Keratinocyte (primary cell): Measurements from ENCODE around the gene FGD4.

ENCODE experiments used
- EZH2 ChIP-seq: IDR thresholded peaks from one replicate; pipeline ENCODE4 v1.6.1; 2012; ENCODE audit warnings: inconsistent platforms, mild to moderate bottlenecking, low read length, moderate library complexity
- TF ChIP-seq, protein P1 (sequence below), 3 experiments: IDR thresholded peaks in 1 of 3; conservative IDR thresholded peaks in 1 of 3; optimal IDR thresholded peaks in 1 of 3; 2 replicates in 2 of 3; 3 replicates in 1 of 3; pipeline versions ENCODE3 to v1.5.1; 2011; ENCODE audit warnings: low read length in 3 of 3, mild to moderate bottlenecking in 3 of 3, moderate library complexity in 2 of 3, control low read depth in 1 of 3, inconsistent platforms in 1 of 3; ENCODE audit not compliant: insufficient read depth in 2 of 3; ENCODE audit errors: extremely low read depth in 1 of 3

GRCh38 chr12:32402946-32403345 is 3.6 kb downstream of the FGD4 start:
- TF ChIP-seq, protein P1, sequence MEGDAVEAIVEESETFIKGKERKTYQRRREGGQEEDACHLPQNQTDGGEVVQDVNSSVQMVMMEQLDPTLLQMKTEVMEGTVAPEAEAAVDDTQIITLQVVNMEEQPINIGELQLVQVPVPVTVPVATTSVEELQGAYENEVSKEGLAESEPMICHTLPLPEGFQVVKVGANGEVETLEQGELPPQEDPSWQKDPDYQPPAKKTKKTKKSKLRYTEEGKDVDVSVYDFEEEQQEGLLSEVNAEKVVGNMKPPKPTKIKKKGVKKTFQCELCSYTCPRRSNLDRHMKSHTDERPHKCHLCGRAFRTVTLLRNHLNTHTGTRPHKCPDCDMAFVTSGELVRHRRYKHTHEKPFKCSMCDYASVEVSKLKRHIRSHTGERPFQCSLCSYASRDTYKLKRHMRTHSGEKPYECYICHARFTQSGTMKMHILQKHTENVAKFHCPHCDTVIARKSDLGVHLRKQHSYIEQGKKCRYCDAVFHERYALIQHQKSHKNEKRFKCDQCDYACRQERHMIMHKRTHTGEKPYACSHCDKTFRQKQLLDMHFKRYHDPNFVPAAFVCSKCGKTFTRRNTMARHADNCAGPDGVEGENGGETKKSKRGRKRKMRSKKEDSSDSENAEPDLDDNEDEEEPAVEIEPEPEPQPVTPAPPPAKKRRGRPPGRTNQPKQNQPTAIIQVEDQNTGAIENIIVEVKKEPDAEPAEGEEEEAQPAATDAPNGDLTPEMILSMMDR (optimal IDR thresholded peaks at IDR 0.05 in 1 of 3, IDR thresholded peaks at IDR 0.05 in 1 of 3, conservative IDR thresholded peaks at IDR 0.05 in 1 of 3; ENCODE audit: extremely low read depth in 1 of 3, insufficient read depth in 2 of 3, low read length in 3 of 3), result no peak
- no peak for TF ChIP-seq EZH2
